NOMO-1 treated with dmso at 0.1 percent for 144 hours (cell line): Measurements from ENCODE around the gene OPCML.

Experiments used
- DNase-seq: peaks from one replicate; lab custom pipeline; 2025; ENCODE audit not compliant: unreplicated experiment; lab: John Stamatoyannopoulos, UW

The OPCML gene

GRCh38 chr11:133305208-133305956, 226.9 kb downstream of the OPCML start:
- no peak for DNase-seq

DNA sequence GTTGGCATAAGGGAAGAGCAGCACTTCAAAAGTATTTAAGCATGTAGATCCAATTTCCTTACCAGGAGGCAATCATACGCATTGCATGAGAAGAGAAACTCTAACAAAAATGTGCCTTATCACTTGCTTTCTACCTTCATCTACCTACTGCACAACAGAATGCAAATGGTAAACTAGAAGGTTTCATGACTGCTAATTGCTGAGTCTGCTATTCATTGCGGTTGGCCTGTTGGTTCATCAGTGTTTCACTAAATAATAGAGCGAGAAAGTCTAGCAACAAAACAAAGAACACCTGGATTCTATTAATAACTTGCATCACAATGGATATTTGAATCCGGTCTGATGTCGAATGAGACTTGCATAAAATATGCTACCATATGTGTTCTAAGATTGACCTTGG, 229.0 kb downstream of the OPCML start:
- DNase-seq: no peak

GRCh38 chr11:133302056-133302455, 230.2 kb downstream of the OPCML start:
- DNase-seq: no peak

DNA sequence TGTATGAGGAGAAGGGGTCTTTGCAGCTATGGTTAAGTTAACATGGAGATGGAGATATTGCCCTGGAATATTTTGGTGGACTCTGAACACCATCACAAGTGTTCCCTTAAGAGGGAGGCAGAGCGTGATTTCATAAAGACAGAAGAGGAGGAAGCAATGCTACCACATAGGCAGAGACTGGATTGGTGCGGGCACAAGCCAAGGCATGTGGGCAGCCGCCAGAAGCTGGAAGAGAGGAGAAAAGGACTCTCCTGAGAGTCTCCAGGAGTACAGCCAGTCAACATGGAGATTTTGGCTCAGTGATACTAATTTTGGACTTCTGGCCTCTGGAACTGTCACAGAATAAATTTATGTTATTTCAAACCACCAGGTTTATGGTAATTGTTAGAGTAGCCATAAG, 231.6 kb downstream of the OPCML start:
- no peak for DNase-seq

- DNase-seq: no peak
Measured at GRCh38 chr11:133291780-133292179, 240.5 kb downstream of the OPCML start.

DNA sequence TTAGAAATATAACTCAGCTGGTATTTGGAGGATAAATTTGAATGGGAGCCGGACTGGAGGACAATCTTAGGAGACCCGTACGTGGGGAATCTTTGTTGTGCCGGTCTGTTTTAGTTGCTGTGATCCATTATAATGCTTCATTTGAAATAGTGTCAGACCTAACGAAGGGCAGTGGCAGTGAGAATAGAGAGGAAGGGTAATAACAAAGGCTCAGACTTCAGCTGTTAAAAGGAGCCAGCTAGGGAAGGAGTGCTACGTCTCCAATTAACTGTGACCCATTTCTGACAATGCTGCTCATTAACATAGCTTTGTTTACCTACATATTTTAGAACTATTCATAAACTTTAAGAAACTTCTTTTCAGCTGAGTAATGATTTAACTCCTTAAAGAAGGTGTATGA, 246.9 kb downstream of the OPCML start:
- no peak for DNase-seq

- no peak for DNase-seq
Measured at GRCh38 chr11:133284156-133284555, 248.1 kb downstream of the OPCML start.

GRCh38 chr11:133277886-133278285, 254.4 kb downstream of the OPCML start:
- no peak for DNase-seq

- no peak for DNase-seq
Measured at GRCh38 chr11:133271871-133272776, 260.2 kb downstream of the OPCML start.

DNA sequence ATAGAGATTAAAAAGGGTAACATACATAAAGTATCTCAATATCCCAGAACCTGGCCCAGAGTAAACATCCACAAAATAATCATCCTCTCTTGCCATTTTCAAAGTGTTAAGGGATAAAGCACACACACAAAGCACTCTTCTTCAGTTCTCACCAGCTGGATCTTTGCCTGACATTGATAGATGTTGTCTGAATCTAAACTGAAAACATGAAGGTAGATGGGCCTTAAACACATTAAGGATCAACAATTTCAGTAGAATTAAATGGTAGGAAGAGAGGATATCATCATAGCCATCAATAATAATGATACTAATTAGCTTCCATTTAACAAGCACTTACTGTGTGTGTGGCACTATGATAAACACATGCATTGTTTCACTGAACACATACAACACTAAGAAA, 261.1 kb downstream of the OPCML start:
- DNase-seq: no peak

- no peak for DNase-seq
Measured at GRCh38 chr11:133269267-133269666, 263.0 kb downstream of the OPCML start.

GRCh38 chr11:133266986-133267385, 265.3 kb downstream of the OPCML start:
- no peak for DNase-seq

GRCh38 chr11:133265530-133266035, 266.7 kb downstream of the OPCML start:
- no peak for DNase-seq

DNA sequence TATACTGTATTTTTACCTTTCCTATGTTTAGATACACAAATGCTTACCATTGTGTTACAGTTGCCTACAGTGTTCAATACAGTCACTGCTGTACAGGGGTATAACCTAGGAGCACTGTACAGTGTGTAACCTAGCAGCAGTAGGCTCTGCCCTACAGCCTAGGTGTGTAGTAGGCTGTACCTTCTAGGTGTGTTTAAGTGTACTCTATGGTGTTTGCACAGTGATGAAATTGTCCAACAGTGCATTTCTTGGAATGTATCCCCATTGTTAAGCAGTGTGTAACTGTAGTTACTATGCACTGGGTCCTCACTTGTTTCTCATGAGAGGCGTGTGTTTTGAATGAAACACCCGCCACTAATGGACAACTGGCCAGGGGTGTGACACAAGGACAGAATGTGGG, 269.0 kb downstream of the OPCML start:
- DNase-seq: no peak

- DNase-seq: no peak
Measured at GRCh38 chr11:133258751-133259150, 273.6 kb downstream of the OPCML start.

DNA sequence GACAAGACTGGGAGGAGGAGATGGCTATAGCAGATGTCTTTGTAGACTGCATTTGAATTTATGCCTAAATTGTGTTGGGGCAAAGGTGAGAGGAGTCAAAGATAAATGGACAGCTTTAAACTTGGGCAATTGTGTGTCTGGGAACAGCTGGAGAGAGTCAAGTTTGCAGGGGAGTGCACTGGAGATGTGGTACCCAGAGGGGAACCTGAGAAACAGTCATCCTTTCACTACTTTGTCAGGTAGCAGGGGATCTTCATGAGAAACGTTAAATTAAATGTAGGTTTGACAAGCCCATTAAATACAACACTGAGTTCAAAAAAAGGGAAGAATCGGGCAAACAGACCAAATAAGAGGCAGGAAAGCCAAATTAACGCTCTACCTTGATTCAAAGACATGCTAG, 277.7 kb downstream of the OPCML start:
- no peak for DNase-seq

GRCh38 chr11:133253570-133253969, 278.7 kb downstream of the OPCML start:
- no peak for DNase-seq

- no peak for DNase-seq
Measured at GRCh38 chr11:133251841-133252240, 280.5 kb downstream of the OPCML start.

DNA sequence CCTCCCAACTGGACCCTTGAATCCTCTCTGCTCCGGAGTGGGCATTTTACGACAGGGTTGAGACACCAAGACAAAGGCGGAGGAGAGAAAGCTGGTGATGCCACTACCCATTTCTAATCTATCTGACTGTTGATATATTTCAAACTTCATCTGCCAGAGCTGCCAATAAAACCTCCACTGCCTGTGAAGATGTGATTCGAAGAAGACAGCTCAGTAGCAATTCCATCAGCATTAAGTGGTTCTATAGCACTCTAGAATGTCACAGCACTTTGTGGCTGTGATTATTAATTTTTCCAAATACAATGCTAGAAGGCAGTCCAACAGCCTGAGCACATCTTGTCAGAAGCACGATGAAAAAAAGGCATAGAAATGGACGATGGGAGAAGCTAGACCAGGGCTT, 282.8 kb downstream of the OPCML start:
- no peak for DNase-seq

- DNase-seq: no peak
Measured at GRCh38 chr11:133249065-133249464, 283.2 kb downstream of the OPCML start.

DNA sequence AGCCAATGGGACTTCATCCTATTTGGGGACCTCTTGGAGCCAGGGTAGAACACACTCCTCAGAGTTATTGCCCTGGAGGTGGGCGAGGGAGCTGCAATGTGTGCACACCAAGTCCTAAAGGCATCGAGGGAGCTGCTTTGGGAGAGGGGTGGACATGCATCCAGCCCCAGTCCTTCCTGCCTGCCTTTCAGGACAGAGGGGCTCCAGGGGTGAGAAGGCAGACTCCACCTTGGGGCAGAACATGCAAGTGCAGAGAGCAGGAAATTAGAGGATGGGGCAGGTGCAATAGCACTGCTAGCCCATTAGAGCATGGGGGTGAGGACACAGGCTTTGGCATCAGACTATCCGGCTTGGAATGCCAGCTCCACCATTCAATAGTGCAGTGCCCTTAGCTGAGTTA, 288.5 kb downstream of the OPCML start:
- no peak for DNase-seq
